HUES6 (cell line): ENCODE data around the gene RMND5A.
A peak's percentile ranks its signal among the peaks of the same experiment; 100 is the strongest.

ENCODE experiments used
- H3K27ac ChIP-seq: 2 replicates; pipeline ENCODE4 v1.7.0; 2013; ENCODE audit warnings: low read depth, mild to moderate bottlenecking, low read length, inconsistent platforms
- H3K27me3 ChIP-seq: 2 replicates; pipeline ENCODE4 v1.6.1; 2013; ENCODE audit warnings: low read length; ENCODE audit not compliant: control insufficient read depth, insufficient read depth
- H3K36me3 ChIP-seq: 2 replicates; pipeline ENCODE4 v1.6.1; 2013; ENCODE audit warnings: low read length; ENCODE audit not compliant: control insufficient read depth, insufficient read depth
- H3K4me1 ChIP-seq: 2 replicates; pipeline ENCODE4 v1.6.1; 2013; ENCODE audit warnings: low read length; ENCODE audit not compliant: control insufficient read depth, insufficient read depth
- H3K4me3 ChIP-seq: 2 replicates; pipeline ENCODE4 v1.5.1; 2013; ENCODE audit warnings: low read depth, low read length
- H3K9ac ChIP-seq: one replicate; pipeline ENCODE4 v1.6.1; 2013; ENCODE audit warnings: mild to moderate bottlenecking, low read length
- H3K9me3 ChIP-seq: 2 replicates; pipeline ENCODE4 v1.6.1; 2013; ENCODE audit warnings: low read depth, low read length; ENCODE audit not compliant: control insufficient read depth, insufficient read depth

Gene RMND5A

GRCh38 chr2:86746939-86747338 lies 26.8 kb downstream of the RMND5A start:
- Histone ChIP-seq H3K4me3 (no peak overlapping the region), H3K36me3 (peaks cover 17% of the 10 kb centered on the region), H3K27ac (no peak overlapping the region), H3K9ac (no peak overlapping the region), H3K9me3 (peaks cover 8% of the 10 kb centered on the region; the same call in 1 of the 2 replicates), H3K4me1 (no peaks in the 10 kb centered on the region), H3K27me3 (no peaks in the 10 kb centered on the region)

- no peak overlapping the region for H3K27ac ChIP-seq
- H3K9ac ChIP-seq, result no peak overlapping the region
- H3K36me3 ChIP-seq, result peaks cover 27% of the 10 kb centered on the region
- H3K4me1 ChIP-seq, result no peaks in the 10 kb centered on the region
- no peak overlapping the region for H3K4me3 ChIP-seq
- H3K9me3 ChIP-seq, result peaks cover 8% of the 10 kb centered on the region; the same call in 1 of the 2 replicates
- no peaks in the 10 kb centered on the region for H3K27me3 ChIP-seq
Measured at GRCh38 chr2:86747711-86748639, 27.9 kb downstream of the RMND5A start.

GRCh38 chr2:86750240-86750839 lies 30.2 kb downstream of the RMND5A start:
- Histone ChIP-seq H3K4me1 (no peaks in the 10 kb centered on the region), H3K9me3 (peaks cover 8% of the 10 kb centered on the region; the same call in 1 of the 2 replicates), H3K9ac (no peak overlapping the region), H3K27ac (no peak overlapping the region), H3K4me3 (no peak overlapping the region), H3K36me3 (peaks cover 32% of the 10 kb centered on the region), H3K27me3 (no peaks in the 10 kb centered on the region)

- Histone ChIP-seq H3K9ac (no peak overlapping the region), H3K4me3 (no peak overlapping the region), H3K27ac (no peak overlapping the region), H3K36me3 (peaks cover 41% of the 10 kb centered on the region), H3K9me3 (peaks cover 8% of the 10 kb centered on the region; the same call in 1 of the 2 replicates), H3K4me1 (no peaks in the 10 kb centered on the region), H3K27me3 (no peaks in the 10 kb centered on the region)
Measured at GRCh38 chr2:86751778-86752177, 31.7 kb downstream of the RMND5A start.

GRCh38 chr2:86752934-86753333 lies 32.8 kb downstream of the RMND5A start:
- Histone ChIP-seq H3K27ac (no peak overlapping the region), H3K4me3 (no peak overlapping the region), H3K9me3 (peaks cover 8% of the 10 kb centered on the region; the same call in 1 of the 2 replicates), H3K9ac (no peak overlapping the region), H3K27me3 (no peaks in the 10 kb centered on the region), H3K4me1 (no peaks in the 10 kb centered on the region), H3K36me3 (peaks cover 45% of the 10 kb centered on the region)

GRCh38 chr2:86753606-86754005 lies 33.5 kb downstream of the RMND5A start:
- H3K27ac ChIP-seq, result no peak overlapping the region
- peaks cover 45% of the 10 kb centered on the region for H3K36me3 ChIP-seq
- H3K4me3 ChIP-seq, result no peak overlapping the region
- H3K9me3 ChIP-seq, result peaks cover 8% of the 10 kb centered on the region; the same call in 1 of the 2 replicates
- no peak overlapping the region for H3K9ac ChIP-seq
- H3K4me1 ChIP-seq, result no peaks in the 10 kb centered on the region
- no peaks in the 10 kb centered on the region for H3K27me3 ChIP-seq

GRCh38 chr2:86758405-86758804 lies 38.3 kb downstream of the RMND5A start:
- H3K27me3 ChIP-seq, result no peaks in the 10 kb centered on the region
- no peak overlapping the region for H3K9ac ChIP-seq
- H3K4me1 ChIP-seq, result no peaks in the 10 kb centered on the region
- H3K9me3 ChIP-seq, result no peaks in the 10 kb centered on the region
- H3K36me3 ChIP-seq, result peaks cover 23% of the 10 kb centered on the region
- H3K27ac ChIP-seq, result 0 out of 2 replicates have a peak overlapping the region, but pooled peaks have one; percentile 12
- H3K4me3 ChIP-seq, result no peak overlapping the region

- Histone ChIP-seq H3K27ac (no peak overlapping the region), H3K36me3 (peaks cover 18% of the 10 kb centered on the region), H3K9me3 (no peaks in the 10 kb centered on the region), H3K4me3 (no peak overlapping the region), H3K27me3 (no peaks in the 10 kb centered on the region), H3K4me1 (peaks cover 3% of the 10 kb centered on the region; the same call in 1 of the 2 replicates), H3K9ac (no peak overlapping the region)
Measured at GRCh38 chr2:86760371-86760770, 40.3 kb downstream of the RMND5A start.

- no peaks in the 10 kb centered on the region for H3K9me3 ChIP-seq
- no peak overlapping the region for H3K27ac ChIP-seq
- H3K36me3 ChIP-seq, result peaks cover 30% of the 10 kb centered on the region
- H3K9ac ChIP-seq, result no peak overlapping the region
- H3K4me1 ChIP-seq, result peaks cover 3% of the 10 kb centered on the region; the same call in 1 of the 2 replicates
- H3K4me3 ChIP-seq, result no peak overlapping the region
- H3K27me3 ChIP-seq, result no peaks in the 10 kb centered on the region
Measured at GRCh38 chr2:86764661-86765309, 44.7 kb downstream of the RMND5A start.

- peaks cover 34% of the 10 kb centered on the region for H3K36me3 ChIP-seq
- no peak overlapping the region for H3K9ac ChIP-seq
Measured at GRCh38 chr2:86765310-86765695, 45.2 kb downstream of the RMND5A start.

More at GRCh38 chr2:86765310-86765695, 45.2 kb downstream of the RMND5A start:
- Histone ChIP-seq H3K27ac (no peak overlapping the region), H3K4me1 (peaks cover 3% of the 10 kb centered on the region; the same call in 1 of the 2 replicates), H3K4me3 (no peak overlapping the region), H3K27me3 (no peaks in the 10 kb centered on the region), H3K9me3 (no peaks in the 10 kb centered on the region)
